Trophoblast cell (in vitro differentiated cells and primary cell): ENCODE data around the gene CTXND1.

Experiments
- DNase-seq, 2 donors: peaks; one replicate each; pipeline ENCODE4 v3.0.0-alpha.2; 2016
- H2AFZ ChIP-seq: 2 replicates; pipeline ENCODE4 v1.6.1; 2013; ENCODE audit warnings: low read length, moderate library complexity, mild to moderate bottlenecking; ENCODE audit not compliant: insufficient read depth, poor library complexity
- H2AK5ac ChIP-seq: 2 replicates; pipeline ENCODE4 v1.6.1; 2013; ENCODE audit warnings: mild to moderate bottlenecking, low read length
- H2BK120ac ChIP-seq: 2 replicates; pipeline ENCODE4 v1.6.1; 2013; ENCODE audit warnings: low read length, mild to moderate bottlenecking, moderate library complexity; ENCODE audit not compliant: insufficient read depth, poor library complexity
- H2BK12ac ChIP-seq: 2 replicates; pipeline ENCODE4 v1.6.1; 2013; ENCODE audit warnings: mild to moderate bottlenecking, low read length, moderate library complexity
- H2BK5ac ChIP-seq: 2 replicates; pipeline ENCODE4 v1.6.1; 2013; ENCODE audit warnings: low read length, low read depth, moderate library complexity, mild to moderate bottlenecking; ENCODE audit not compliant: poor library complexity
- H3K14ac ChIP-seq: 2 replicates; pipeline ENCODE4 v1.6.1; 2013; ENCODE audit warnings: mild to moderate bottlenecking, low read length
- H3K18ac ChIP-seq: 2 replicates; pipeline ENCODE4 v1.6.1; 2013; ENCODE audit warnings: mild to moderate bottlenecking, low read length
- H3K23ac ChIP-seq: 2 replicates; pipeline ENCODE4 v1.6.1; 2013; ENCODE audit warnings: low read length
- H3K27ac ChIP-seq: 2 replicates; pipeline ENCODE4 v1.5.1; 2013; ENCODE audit warnings: low read depth, mild to moderate bottlenecking, inconsistent platforms, low read length, moderate library complexity
- H3K27me3 ChIP-seq: 2 replicates; pipeline ENCODE4 v1.6.1; 2013; ENCODE audit warnings: inconsistent platforms, mild to moderate bottlenecking, low read length, moderate library complexity; ENCODE audit not compliant: insufficient read depth
- H3K36me3 ChIP-seq, 2 experiments: 1 replicate in 1 of 2; 2 replicates in 1 of 2; pipeline ENCODE4 v1.6.1; 2013; ENCODE audit warnings: low read length in 2 of 2, mild to moderate bottlenecking in 2 of 2, moderate library complexity in 1 of 2; ENCODE audit not compliant: insufficient read depth in 2 of 2, control insufficient read depth in 1 of 2
- H3K4ac ChIP-seq: 2 replicates; pipeline ENCODE4 v1.6.1; 2013; ENCODE audit warnings: low read depth, mild to moderate bottlenecking, low read length, moderate library complexity
- H3K4me1 ChIP-seq, 2 experiments: 1 replicate in 1 of 2; 2 replicates in 1 of 2; pipeline ENCODE4 v1.6.1; 2013; ENCODE audit warnings: low read length in 2 of 2, mild to moderate bottlenecking in 2 of 2, moderate library complexity in 1 of 2; ENCODE audit not compliant: insufficient read depth in 2 of 2, control insufficient read depth in 1 of 2
- H3K4me2 ChIP-seq: 2 replicates; pipeline ENCODE4 v1.6.1; 2013; ENCODE audit warnings: inconsistent platforms, mild to moderate bottlenecking, low read length, moderate library complexity
- H3K4me3 ChIP-seq: 2 replicates; pipeline ENCODE4 v1.5.1; 2013; ENCODE audit warnings: mild to moderate bottlenecking, low read depth, low read length, inconsistent platforms
- H3K79me1 ChIP-seq: one replicate; pipeline ENCODE4 v1.6.1; 2013; ENCODE audit warnings: low read length
- H3K79me2 ChIP-seq: 2 replicates; pipeline ENCODE4 v1.6.1; 2013; ENCODE audit warnings: low read length, mild to moderate bottlenecking; ENCODE audit not compliant: control insufficient read depth, insufficient read depth, poor library complexity
- H3K9ac ChIP-seq: 2 replicates; pipeline ENCODE4 v1.6.1; 2013; ENCODE audit warnings: mild to moderate bottlenecking, low read length
- H3K9me3 ChIP-seq: 2 replicates; pipeline ENCODE4 v1.6.1; 2013; ENCODE audit warnings: low read depth, mild to moderate bottlenecking, control low read depth, inconsistent platforms, low read length; ENCODE audit not compliant: insufficient read depth
- H4K12ac ChIP-seq: 2 replicates; pipeline ENCODE4 v1.6.1; 2013; ENCODE audit warnings: low read depth, mild to moderate bottlenecking, low read length, moderate library complexity
- H4K8ac ChIP-seq: 2 replicates; pipeline ENCODE4 v1.6.1; 2013; ENCODE audit warnings: low read depth, mild to moderate bottlenecking, low read length, moderate library complexity
- H4K91ac ChIP-seq: one replicate; pipeline ENCODE4 v1.6.1; 2013; ENCODE audit warnings: low read depth, mild to moderate bottlenecking, low read length, moderate library complexity
- WGBS: extraction: QIAGEN DNeasy Blood & Tissue Kit; methylation state at CpG from one replicate; pipeline ENCODE4 v1.1.7; 2013; ENCODE audit warnings: missing lambda C conversion rate; ENCODE audit not compliant: insufficient read length, insufficient coverage; ENCODE audit errors: extremely low coverage; 5-methylcytosine and 5-hydroxymethylcytosine counted together

Gene CTXND1

GRCh38 chr15:80191198-80191597 is 60.8 kb downstream of the CTXND1 start:
- no peak overlapping the region for H3K23ac ChIP-seq
- H3K4me1 ChIP-seq: no peaks in the 10 kb centered on the region
- no peak overlapping the region for H4K91ac ChIP-seq
- H3K9me3 ChIP-seq: no peaks in the 10 kb centered on the region
- H3K36me3 ChIP-seq: no peaks in the 10 kb centered on the region
- no peak overlapping the region for H4K12ac ChIP-seq
- no peak overlapping the region for H2BK12ac ChIP-seq
- no peak overlapping the region for H3K14ac ChIP-seq
- H3K79me1 ChIP-seq: no peaks in the 10 kb centered on the region
- no peak overlapping the region for H2BK5ac ChIP-seq
- H3K4ac ChIP-seq: no peak overlapping the region
- H3K4me3 ChIP-seq: no peak overlapping the region
- no peaks in the 10 kb centered on the region for H3K27me3 ChIP-seq
- H3K4me2 ChIP-seq: no peak overlapping the region
- no peak overlapping the region for H2AK5ac ChIP-seq
- H4K8ac ChIP-seq: no peak overlapping the region
- H3K9ac ChIP-seq: no peak overlapping the region
- DNase-seq: no peak
- no peak overlapping the region for H2AFZ ChIP-seq
- no peak overlapping the region for H3K18ac ChIP-seq
- H3K79me2 ChIP-seq: no peaks in the 10 kb centered on the region
- H2BK120ac ChIP-seq: no peak overlapping the region
- WGBS: no CpG with 5 or more reads among the region's 2 CpGs
- no peak overlapping the region for H3K27ac ChIP-seq

DNA sequence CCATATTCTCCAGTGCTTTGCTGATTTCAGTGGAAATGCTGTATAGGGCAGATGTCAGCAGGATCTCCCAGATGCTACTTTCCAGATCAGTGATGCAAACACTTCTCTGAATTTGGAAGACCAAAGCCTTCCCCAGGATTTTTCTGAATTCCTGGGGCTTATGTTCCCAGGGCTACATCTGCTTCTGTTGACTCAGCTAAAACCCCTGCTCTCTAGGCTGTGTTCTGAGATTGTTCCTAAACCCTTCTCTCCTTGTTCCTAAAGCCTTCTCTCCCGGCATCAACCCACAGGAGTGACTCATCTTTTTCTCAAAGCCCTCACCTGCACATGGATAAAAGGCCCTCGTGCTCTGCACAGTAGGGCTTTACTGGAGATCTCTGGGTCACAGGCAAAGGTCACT is 63.8 kb downstream of the CTXND1 start:
- H2AK5ac ChIP-seq: no peak overlapping the region
- no peak overlapping the region for H4K12ac ChIP-seq
- no peak overlapping the region for H3K23ac ChIP-seq
- H2BK12ac ChIP-seq: no peak overlapping the region
- H3K27me3 ChIP-seq: no peaks in the 10 kb centered on the region
- H4K91ac ChIP-seq: no peak overlapping the region
- no peak overlapping the region for H2BK5ac ChIP-seq
- H3K27ac ChIP-seq: no peak overlapping the region
- no peak overlapping the region for H3K18ac ChIP-seq
- no peak overlapping the region for H3K4me3 ChIP-seq
- H3K36me3 ChIP-seq: peaks cover 4 to 7% of the 10 kb centered on the region in 2 experiments
- no peak overlapping the region for H3K4me2 ChIP-seq
- no peak overlapping the region for H4K8ac ChIP-seq
- DNase-seq: no peak
- H3K79me1 ChIP-seq: no peaks in the 10 kb centered on the region
- no peak overlapping the region for H2AFZ ChIP-seq
- no peak overlapping the region for H3K9ac ChIP-seq
- peaks cover 2% of the 10 kb centered on the region for H3K9me3 ChIP-seq
- no peak overlapping the region for H3K4ac ChIP-seq
- no peak overlapping the region for H3K14ac ChIP-seq
- no peaks in the 10 kb centered on the region for H3K4me1 ChIP-seq
- WGBS: no CpG with 5 or more reads among the region's 2 CpGs
- H2BK120ac ChIP-seq: no peak overlapping the region
- H3K79me2 ChIP-seq: no peaks in the 10 kb centered on the region

DNA sequence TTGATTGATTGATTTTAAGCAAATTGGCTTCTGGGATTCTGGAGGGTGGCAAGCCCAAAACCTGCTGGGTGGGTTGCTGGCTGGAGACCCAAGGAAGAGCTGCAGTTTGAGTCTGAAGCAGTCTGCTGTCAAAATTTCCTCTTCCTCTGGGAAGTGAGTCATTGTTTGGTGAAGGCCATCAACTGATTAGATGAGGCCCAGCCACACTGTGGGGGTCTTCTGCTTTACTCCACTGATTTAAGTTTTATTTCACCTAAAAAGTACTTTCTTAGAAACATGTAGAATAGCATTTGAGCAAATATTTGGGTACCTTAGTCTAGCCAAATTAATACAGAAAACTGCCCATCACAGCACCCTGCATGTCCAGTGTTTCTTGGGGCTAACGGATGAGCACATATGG is 65.4 kb downstream of the CTXND1 start:
- H2BK12ac ChIP-seq: no peak overlapping the region
- H2AK5ac ChIP-seq: no peak overlapping the region
- H3K4me2 ChIP-seq: no peak overlapping the region
- H3K4me3 ChIP-seq: no peak overlapping the region
- no CpG with 5 or more reads among the region's 1 CpG for WGBS
- peaks cover 2% of the 10 kb centered on the region for H3K9me3 ChIP-seq
- no peak overlapping the region for H4K8ac ChIP-seq
- no peak for DNase-seq
- H2BK5ac ChIP-seq: no peak overlapping the region
- peaks cover 4 to 9% of the 10 kb centered on the region in 2 experiments for H3K36me3 ChIP-seq
- H2BK120ac ChIP-seq: no peak overlapping the region
- H3K14ac ChIP-seq: no peak overlapping the region
- H2AFZ ChIP-seq: no peak overlapping the region
- H4K12ac ChIP-seq: no peak overlapping the region
- H3K4ac ChIP-seq: no peak overlapping the region
- no peaks in the 10 kb centered on the region for H3K79me1 ChIP-seq
- no peak overlapping the region for H3K23ac ChIP-seq
- H3K27me3 ChIP-seq: no peaks in the 10 kb centered on the region
- H3K27ac ChIP-seq: no peak overlapping the region
- H3K79me2 ChIP-seq: no peaks in the 10 kb centered on the region
- no peak overlapping the region for H4K91ac ChIP-seq
- H3K18ac ChIP-seq: no peak overlapping the region
- no peak overlapping the region for H3K9ac ChIP-seq
- H3K4me1 ChIP-seq: no peaks in the 10 kb centered on the region

DNA sequence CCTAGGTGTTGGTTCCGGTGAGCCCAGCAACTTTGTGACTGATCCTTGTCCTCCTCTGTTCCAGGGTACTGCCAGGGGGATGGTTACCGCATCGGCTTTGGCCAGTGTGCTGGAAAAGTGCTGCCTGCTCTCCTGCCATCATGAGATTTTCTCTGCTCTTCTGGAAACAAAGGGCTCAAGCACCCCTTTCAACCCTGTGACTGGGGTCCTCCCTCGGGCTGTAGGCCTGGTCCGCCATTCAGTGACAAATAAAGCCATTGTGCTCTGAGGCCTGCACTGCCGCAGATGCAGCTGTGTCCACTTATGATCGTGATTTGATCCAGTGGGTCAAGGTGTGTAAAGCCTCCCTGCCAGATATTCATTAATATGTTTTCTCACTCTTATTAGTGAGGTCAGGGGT is 65.9 kb downstream of the CTXND1 start:
- WGBS: no CpG with 5 or more reads among the region's 7 CpGs
- no peak overlapping the region for H3K18ac ChIP-seq

More for the DNA sequence above, 65.9 kb downstream of the CTXND1 start:
- H4K12ac ChIP-seq: no peak overlapping the region
- H3K14ac ChIP-seq: no peak overlapping the region
- no peak overlapping the region for H4K8ac ChIP-seq
- H3K4me3 ChIP-seq: no peak overlapping the region
- H3K9me3 ChIP-seq: peaks cover 2% of the 10 kb centered on the region
- H3K79me1 ChIP-seq: no peaks in the 10 kb centered on the region
- H4K91ac ChIP-seq: no peak overlapping the region
- no peak overlapping the region for H2AK5ac ChIP-seq
- H3K27me3 ChIP-seq: no peaks in the 10 kb centered on the region
- H2BK5ac ChIP-seq: no peak overlapping the region
- no peak overlapping the region for H2AFZ ChIP-seq
- no peak overlapping the region for H3K27ac ChIP-seq
- H3K36me3 ChIP-seq: peaks cover 4 to 9% of the 10 kb centered on the region in 2 experiments
- no peaks in the 10 kb centered on the region for H3K79me2 ChIP-seq
- no peak overlapping the region for H3K23ac ChIP-seq
- no peak overlapping the region for H3K4ac ChIP-seq
- H2BK12ac ChIP-seq: no peak overlapping the region
- no peak overlapping the region for H3K4me2 ChIP-seq
- DNase-seq: no peak
- H3K9ac ChIP-seq: no peak overlapping the region
- no peak overlapping the region for H2BK120ac ChIP-seq
- no peaks in the 10 kb centered on the region for H3K4me1 ChIP-seq
